ENCODE measurements around the gene KIAA0408. TPM values are rescaled to one million over a fixed set of nuclear protein-coding genes. Genes with fewer than 3 reads are reported as not detected.

KIAA0408 gene
- total and polyA plus RNA-seq, 9 of the 15 experiments (the other 6 are each of a cell fraction or from before 2014, with no cell fraction given): 0.11 TPM; not detected in 8

DNA sequence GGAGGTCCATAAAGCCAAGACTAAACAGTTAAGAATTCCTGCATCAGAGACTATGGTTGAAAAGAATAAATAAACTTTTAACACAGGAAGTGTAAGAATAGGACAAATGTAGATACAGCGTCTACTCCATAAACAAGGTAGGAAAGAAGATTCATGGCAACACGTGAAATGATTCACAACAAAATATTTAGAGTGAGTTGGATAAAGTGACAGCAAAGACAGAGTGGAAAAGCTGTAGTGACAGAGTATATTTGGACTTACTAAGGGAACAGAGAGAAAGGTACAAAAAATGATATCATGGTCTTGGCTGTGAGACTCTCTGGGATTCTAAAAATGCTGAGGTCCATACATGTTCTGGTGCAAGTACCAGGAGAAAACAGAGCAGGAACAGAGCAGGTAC is 21.9 kb upstream of the KIAA0408 start (continued):
- TF ChIP-seq, protein P1, sequence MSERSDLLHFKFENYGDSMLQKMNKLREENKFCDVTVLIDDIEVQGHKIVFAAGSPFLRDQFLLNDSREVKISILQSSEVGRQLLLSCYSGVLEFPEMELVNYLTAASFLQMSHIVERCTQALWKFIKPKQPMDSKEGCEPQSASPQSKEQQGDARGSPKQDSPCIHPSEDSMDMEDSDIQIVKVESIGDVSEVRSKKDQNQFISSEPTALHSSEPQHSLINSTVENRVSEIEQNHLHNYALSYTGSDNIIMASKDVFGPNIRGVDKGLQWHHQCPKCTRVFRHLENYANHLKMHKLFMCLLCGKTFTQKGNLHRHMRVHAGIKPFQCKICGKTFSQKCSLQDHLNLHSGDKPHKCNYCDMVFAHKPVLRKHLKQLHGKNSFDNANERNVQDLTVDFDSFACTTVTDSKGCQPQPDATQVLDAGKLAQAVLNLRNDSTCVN (CRISPR knock-in tag; IDR thresholded peaks at IDR 0.05): no peak
- TF ChIP-seq CHD2 (IDR thresholded peaks at IDR 0.05; ENCODE audit: low read depth, low read length): no peak

DNA sequence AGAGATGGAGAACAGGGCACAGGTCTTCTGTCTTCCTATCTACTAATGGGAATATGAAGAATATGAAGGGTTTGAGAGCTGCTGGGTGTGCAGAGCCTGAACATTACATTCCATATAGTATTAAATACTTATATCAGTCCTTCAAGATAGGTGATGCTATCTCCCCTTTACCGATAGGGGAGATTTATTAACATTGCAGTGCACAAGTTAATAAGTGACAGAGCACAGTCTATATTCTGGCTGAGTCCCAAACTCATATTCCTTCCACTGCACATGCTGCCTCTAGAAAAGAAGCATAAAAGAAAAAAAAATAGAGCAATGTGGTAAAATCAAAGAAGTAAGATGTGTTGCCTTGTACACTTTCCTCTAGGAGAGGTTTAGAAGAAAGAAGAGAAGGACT is 18.5 kb upstream of the KIAA0408 start:
- no peak overlapping the region for H3K4me3 ChIP-seq
- H2AFZ ChIP-seq (ENCODE audit: low read depth, low read length): no peak overlapping the region
- FAIRE-seq: no peak
- in situ Hi-C loops (cut with MboI) (no loop called here), intact Hi-C loops (cut with micrococcal nuclease) (no loop called here)
- ChIA-PET CTCF (ENCODE audit: low intra/inter-chr PET ratio) (no interaction called here), POLR2A (no interaction called here)
- no peaks in the 10 kb centered on the region for H4K20me1 ChIP-seq (replicated peaks; ENCODE audit: control insufficient read depth, insufficient read depth, low read length)
- H3K4me1 ChIP-seq (replicated peaks in 1 of 2; ENCODE audit: control insufficient read depth in 2 of 2, insufficient read depth in 2 of 2, low read length in 2 of 2): peaks cover 0 to 10% of the 10 kb centered on the region in 2 experiments; a peak in 2 of 5 replicates
- DNase-seq (ENCODE audit: extremely low read depth in 1 of 4, low spot score in 3 of 4): no peak
- no peak for ATAC-seq
- H3K27me3 ChIP-seq (ENCODE audit: control insufficient read depth in 2 of 2, insufficient read depth in 2 of 2, low read length in 2 of 2): peaks cover 0 to 6% of the 10 kb centered on the region in 2 experiments; a peak in 1 of 5 replicates
- H3K36me3 ChIP-seq (ENCODE audit: control insufficient read depth, insufficient read depth, low read length): no peaks in the 10 kb centered on the region
- TF ChIP-seq SMAD2 (IDR thresholded peaks at IDR 0.05; ENCODE audit: low read depth, low read length): no peak
- TF ChIP-seq, protein P2, sequence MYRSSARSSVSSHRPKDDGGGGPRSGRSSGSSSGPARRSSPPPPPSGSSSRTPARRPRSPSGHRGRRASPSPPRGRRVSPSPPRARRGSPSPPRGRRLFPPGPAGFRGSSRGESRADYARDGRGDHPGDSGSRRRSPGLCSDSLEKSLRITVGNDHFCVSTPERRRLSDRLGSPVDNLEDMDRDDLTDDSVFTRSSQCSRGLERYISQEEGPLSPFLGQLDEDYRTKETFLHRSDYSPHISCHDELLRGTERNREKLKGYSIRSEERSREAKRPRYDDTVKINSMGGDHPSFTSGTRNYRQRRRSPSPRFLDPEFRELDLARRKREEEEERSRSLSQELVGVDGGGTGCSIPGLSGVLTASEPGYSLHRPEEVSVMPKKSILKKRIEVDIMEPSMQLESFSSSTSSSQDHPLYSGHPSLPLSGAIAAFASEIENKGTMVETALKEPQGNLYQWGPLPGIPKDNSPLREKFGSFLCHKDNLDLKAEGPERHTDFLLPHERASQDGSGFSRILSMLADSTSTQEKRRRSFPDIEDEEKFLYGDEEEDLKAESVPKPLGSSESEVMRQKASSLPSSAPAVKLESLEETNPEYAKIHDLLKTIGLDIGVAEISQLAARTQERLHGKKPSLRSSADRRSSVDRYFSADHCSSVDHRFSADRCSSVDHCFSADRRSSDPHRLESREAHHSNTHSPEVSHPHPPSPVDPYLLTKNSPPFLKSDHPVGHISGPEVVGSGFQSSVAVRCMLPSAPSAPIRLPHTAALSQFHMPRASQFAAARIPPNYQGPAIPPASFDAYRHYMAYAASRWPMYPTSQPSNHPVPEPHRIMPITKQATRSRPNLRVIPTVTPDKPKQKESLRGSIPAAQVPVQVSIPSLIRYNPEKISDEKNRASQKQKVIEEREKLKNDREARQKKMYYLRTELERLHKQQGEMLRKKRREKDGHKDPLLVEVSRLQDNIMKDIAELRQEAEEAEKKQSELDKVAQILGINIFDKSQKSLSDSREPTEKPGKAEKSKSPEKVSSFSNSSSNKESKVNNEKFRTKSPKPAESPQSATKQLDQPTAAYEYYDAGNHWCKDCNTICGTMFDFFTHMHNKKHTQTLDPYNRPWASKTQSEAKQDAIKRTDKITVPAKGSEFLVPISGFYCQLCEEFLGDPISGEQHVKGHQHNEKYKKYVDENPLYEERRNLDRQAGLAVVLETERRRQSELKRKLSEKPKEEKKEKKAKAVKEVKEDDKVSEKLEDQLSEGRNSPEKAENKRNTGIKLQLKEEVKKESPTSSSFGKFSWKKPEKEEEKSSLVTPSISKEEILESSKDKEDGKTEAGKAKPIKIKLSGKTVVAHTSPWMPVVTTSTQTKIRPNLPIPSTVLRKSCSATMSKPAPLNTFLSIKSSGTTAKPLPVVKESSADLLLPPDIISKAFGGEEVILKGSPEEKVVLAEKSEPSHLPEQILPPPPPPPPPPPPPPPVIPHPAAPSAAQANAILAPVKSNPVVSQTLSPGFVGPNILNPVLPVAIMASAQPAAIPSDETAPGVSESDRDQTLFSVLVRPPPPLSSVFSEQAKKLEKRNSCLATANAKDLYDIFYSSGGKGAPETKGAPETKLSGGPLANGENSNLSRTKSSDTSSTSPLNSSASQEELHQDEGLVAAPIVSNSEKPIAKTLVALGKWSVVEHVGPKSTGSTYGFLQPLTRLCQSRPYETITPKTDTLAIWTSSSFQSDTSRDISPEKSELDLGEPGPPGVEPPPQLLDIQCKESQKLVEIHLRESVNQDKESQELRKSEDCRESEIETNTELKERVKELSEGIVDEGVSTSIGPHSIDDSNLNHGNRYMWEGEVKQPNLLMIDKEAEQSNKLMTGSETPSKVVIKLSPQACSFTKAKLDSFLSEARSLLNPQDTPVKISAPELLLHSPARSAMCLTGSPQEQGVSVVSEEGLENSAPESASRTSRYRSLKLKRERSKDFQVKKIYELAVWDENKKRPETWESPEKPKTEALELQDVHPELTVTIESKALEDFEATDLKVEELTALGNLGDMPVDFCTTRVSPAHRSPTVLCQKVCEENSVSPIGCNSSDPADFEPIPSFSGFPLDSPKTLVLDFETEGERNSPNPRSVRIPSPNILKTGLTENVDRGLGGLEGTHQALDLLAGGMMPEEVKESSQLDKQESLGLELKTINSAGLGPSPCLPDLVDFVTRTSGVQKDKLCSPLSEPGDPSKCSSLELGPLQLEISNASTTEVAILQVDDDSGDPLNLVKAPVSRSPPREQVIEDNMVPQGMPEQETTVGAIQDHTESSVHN (IDR thresholded peaks at IDR 0.05; ENCODE audit: borderline replicate concordance in 1 of 2, low read depth in 1 of 2): no peak
- H3K9me1 ChIP-seq (ENCODE audit: control insufficient read depth, insufficient read depth, low read length): no peaks in the 10 kb centered on the region
- H3K27ac ChIP-seq (ENCODE audit: extremely low read depth, low read depth, low read length): no peak overlapping the region
- H3K9me3 ChIP-seq (replicated peaks; ENCODE audit: control insufficient read depth, insufficient read depth, low read depth, low read length): no peaks in the 10 kb centered on the region
- no peak overlapping the region for H3K4me2 ChIP-seq (ENCODE audit: insufficient read depth, low read length)
- H3K79me2 ChIP-seq (ENCODE audit: control insufficient read depth, insufficient read depth, low read length): no peaks in the 10 kb centered on the region
- WGBS (ENCODE audit: insufficient coverage, low coverage, missing lambda C conversion rate): 0% methylated on average over 1 of the region's 1 CpG
- BruUV-seq (replicated peaks): no TSS peak
- no peak overlapping the region for H3K9ac ChIP-seq (ENCODE audit: insufficient read depth in 1 of 2, low read depth in 2 of 2, low read length in 2 of 2)
